ENCODE results near the gene NFIX.

The NFIX gene

GRCh38 chr19:13018035-13018914 lies 23.0 kb downstream of the NFIX start:
- FAIRE-seq (no peak), DNase-seq (ENCODE audit: low spot score) (no peak)

GRCh38 chr19:13019332-13019731 lies 24.1 kb downstream of the NFIX start:
- no peak for FAIRE-seq
- no peak for DNase-seq (ENCODE audit: low spot score)

GRCh38 chr19:13020002-13020414 lies 24.7 kb downstream of the NFIX start:
- DNase-seq (ENCODE audit: low spot score) (no peak), FAIRE-seq (no peak)

- FAIRE-seq (no peak), DNase-seq (ENCODE audit: low spot score) (no peak)
These were observed 27.0 kb downstream of the NFIX start for GRCh38 chr19:13022111-13022858.

- no peak for DNase-seq (ENCODE audit: low spot score)
- no peak for FAIRE-seq
These were observed 27.8 kb downstream of the NFIX start for GRCh38 chr19:13022859-13023636.

GRCh38 chr19:13023656-13024055 lies 28.4 kb downstream of the NFIX start:
- DNase-seq (ENCODE audit: low spot score): no peak
- FAIRE-seq: no peak

GRCh38 chr19:13024126-13024950 lies 29.1 kb downstream of the NFIX start:
- DNase-seq (ENCODE audit: low spot score) (no peak), FAIRE-seq (no peak)

GRCh38 chr19:13024951-13025697 lies 29.8 kb downstream of the NFIX start:
- DNase-seq (ENCODE audit: low spot score): no peak
- FAIRE-seq: no peak

GRCh38 chr19:13025819-13026456 lies 30.7 kb downstream of the NFIX start:
- FAIRE-seq: no peak

GRCh38 chr19:13026462-13027370 lies 31.4 kb downstream of the NFIX start:
- FAIRE-seq (no peak), DNase-seq (ENCODE audit: low spot score) (peak; percentile 16)

More at GRCh38 chr19:13025819-13026456, 30.7 kb downstream of the NFIX start:
- DNase-seq (ENCODE audit: low spot score): no peak

GRCh38 chr19:13027557-13027956 lies 32.3 kb downstream of the NFIX start:
- DNase-seq (ENCODE audit: low spot score) (no peak), FAIRE-seq (no peak)

GRCh38 chr19:13028027-13028426 lies 32.8 kb downstream of the NFIX start:
- no peak for FAIRE-seq
- DNase-seq (ENCODE audit: low spot score): no peak

GRCh38 chr19:13029301-13029880 lies 34.1 kb downstream of the NFIX start:
- DNase-seq (ENCODE audit: low spot score) (no peak), FAIRE-seq (no peak)

- FAIRE-seq (no peak), DNase-seq (ENCODE audit: low spot score) (no peak)
These were observed 34.6 kb downstream of the NFIX start for GRCh38 chr19:13029893-13030292.

GRCh38 chr19:13031917-13032623 lies 36.8 kb downstream of the NFIX start:
- no peak for FAIRE-seq
- no peak for DNase-seq (ENCODE audit: low spot score)

- FAIRE-seq: no peak
These were observed 37.6 kb downstream of the NFIX start for GRCh38 chr19:13032837-13033236.

GRCh38 chr19:13033244-13033643 lies 38.0 kb downstream of the NFIX start:
- DNase-seq (ENCODE audit: low spot score) (no peak), FAIRE-seq (no peak)

More at GRCh38 chr19:13032837-13033236, 37.6 kb downstream of the NFIX start:
- DNase-seq (ENCODE audit: low spot score): no peak
